GM10266 (cell line): ENCODE data around the gene AIG1.

Source experiments
- DNase-seq: peaks from one replicate; pipeline ENCODE4 v3.0.0; 2012; ENCODE audit errors: extremely low spot score
- TF ChIP-seq, protein P1 (sequence below): IDR thresholded peaks from 2 replicates; pipeline ENCODE4 v1.5.1; 2012; ENCODE audit warnings: mild to moderate bottlenecking, low read depth; ENCODE audit not compliant: control insufficient read depth, insufficient read depth; ENCODE audit errors: missing control alignments

Gene AIG1

DNA sequence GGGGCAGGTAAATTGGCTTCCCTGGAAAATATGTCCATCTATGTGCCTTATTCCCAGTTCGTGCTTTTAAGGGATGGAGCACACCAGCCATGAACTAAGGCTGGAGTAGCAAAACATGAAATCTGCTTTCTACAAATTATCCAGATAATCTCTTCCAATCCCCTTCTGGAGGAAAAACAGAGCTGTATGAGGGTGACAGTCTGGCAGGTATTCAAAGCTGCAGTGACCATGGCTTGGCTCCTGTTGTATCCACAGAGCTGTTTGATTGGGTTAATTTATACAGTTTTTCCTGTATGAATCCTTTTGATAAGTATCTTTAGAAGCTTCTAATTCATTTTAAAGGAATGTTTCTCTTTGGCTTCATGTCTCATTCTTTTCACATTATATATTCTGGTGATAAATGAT is 144.4 kb downstream of the AIG1 start:
- TF ChIP-seq, protein P1, sequence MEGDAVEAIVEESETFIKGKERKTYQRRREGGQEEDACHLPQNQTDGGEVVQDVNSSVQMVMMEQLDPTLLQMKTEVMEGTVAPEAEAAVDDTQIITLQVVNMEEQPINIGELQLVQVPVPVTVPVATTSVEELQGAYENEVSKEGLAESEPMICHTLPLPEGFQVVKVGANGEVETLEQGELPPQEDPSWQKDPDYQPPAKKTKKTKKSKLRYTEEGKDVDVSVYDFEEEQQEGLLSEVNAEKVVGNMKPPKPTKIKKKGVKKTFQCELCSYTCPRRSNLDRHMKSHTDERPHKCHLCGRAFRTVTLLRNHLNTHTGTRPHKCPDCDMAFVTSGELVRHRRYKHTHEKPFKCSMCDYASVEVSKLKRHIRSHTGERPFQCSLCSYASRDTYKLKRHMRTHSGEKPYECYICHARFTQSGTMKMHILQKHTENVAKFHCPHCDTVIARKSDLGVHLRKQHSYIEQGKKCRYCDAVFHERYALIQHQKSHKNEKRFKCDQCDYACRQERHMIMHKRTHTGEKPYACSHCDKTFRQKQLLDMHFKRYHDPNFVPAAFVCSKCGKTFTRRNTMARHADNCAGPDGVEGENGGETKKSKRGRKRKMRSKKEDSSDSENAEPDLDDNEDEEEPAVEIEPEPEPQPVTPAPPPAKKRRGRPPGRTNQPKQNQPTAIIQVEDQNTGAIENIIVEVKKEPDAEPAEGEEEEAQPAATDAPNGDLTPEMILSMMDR, result no peak
- no peak for DNase-seq

DNA sequence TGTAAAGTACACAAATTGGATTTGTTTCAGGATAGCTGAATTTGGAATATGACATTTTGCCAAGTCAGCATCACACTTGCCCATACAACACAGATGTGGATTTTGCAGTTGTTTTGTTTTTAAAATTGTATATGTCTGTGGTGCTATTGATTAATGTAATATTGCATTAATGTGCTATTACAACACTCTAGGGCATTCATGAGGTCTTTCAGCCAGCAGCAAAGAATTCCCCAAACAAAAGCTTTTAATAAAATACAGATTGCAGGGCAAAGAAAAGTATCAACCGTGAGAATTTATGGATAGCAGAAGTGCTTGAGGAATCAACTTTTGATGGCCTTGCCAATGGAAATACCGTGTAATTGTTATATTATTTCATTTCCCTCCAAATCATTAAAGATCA is 144.9 kb downstream of the AIG1 start:
- no peak for DNase-seq
- TF ChIP-seq, protein P1, result no peak

DNA sequence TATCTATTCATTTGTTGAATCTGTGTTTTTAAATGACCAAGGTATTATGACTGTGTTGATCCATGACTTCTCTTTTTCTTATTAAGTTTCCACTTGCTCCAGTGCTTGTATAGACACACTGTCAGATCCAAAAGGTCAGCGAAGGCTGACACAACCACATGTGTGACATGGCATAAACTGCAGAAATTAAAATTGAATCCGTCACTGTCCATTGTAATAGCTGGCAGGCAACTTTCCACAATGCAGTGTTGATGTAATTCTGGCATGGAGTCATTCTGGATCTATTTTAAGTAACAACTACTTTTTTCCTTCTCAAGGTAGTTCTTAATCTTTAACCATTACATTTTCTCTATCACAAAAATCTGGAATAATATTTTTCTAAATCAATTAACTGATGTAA is 145.3 kb downstream of the AIG1 start:
- no peak for DNase-seq
- TF ChIP-seq, protein P1, result no peak

DNA sequence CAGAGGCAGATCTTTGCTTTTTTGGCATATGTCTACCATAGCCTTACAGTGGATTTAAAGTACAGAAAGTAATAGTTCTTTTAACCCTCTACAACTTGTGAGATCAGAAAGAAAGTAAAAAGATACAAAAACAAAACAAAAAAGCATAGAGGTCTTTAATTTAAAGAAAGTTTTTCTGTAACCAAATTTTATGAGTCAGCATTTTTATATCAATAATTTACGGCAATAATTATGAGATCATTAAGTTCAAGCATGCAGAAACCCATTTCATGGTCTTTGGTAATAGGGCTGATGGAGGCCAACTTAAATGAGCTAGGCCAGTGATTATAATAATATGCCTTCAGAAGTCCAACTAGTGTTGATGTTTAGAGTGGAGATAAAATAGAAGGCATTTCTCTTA is 145.9 kb downstream of the AIG1 start:
- DNase-seq, result no peak

DNA sequence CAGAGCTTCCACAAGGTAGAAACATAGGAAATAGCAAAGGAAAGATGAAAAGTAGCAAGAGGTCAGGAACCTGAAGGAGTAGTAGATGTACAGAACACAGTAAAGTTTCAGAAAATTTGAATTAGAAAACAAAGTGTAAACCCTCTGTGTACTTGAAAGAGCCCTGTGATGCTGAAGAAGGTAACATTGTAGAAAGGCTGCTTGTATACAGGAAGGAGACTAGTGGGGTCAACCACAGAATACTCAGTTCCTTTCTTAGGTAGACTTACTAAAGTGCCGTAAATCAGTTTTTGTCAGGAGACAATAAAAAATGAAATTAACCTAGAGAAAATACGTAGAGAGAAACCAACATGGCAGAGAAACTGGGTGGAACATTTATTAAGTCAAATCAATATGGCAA is 149.7 kb downstream of the AIG1 start:
- TF ChIP-seq, protein P1, result no peak
- no peak for DNase-seq

More for the DNA sequence above, 145.9 kb downstream of the AIG1 start:
- TF ChIP-seq, protein P1, result no peak

DNA sequence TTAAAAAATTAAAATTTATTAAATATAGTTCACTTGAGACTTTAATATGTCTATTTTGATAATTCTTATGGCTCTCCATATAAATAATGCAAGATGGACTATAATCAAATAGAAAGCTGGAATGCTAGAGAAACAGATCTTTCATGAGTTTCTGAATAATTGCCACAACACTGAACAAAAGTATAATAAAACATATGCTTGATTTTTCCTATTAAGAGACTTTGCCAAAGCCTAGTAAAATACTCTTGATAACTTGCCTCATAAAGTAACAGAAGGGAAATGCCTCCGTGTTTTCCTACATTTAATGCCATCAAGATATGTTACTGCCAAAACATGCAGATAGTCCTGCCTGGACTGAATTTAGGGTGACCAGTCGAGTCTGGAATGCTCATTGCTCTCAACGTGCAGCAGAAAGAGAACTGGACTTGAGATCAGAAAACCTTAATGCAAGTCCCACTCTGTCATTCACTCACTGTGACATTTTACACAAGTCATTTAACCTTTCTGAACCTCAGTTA is 153.2 kb downstream of the AIG1 start:
- no peak for DNase-seq
- TF ChIP-seq, protein P1, result no peak

DNA sequence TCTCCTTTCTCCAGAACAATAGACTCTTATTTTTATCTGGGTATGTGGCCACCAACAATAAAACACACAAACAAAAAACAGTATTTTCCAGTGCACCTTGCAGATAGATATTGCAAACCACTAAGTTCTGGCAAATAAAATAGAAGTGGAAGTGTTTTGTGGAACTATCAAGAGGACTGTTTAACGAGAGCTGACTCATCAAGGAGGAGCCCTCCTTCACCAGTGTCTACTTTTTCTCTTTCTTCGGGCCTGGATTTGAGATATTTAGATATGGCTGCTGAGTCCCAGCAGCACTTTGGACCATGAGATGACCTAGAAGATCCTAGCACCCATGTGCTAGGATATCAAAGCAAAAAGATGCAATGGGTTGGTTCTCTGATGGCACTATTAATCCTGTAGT is 154.7 kb downstream of the AIG1 start:
- TF ChIP-seq, protein P1, result no peak
- DNase-seq, result no peak
